Right forelimb (tissue), 1 donor: Measurements from ENCODE around the gene TFAP2A.

Experiments
- DNase-seq: peaks from one replicate; pipeline ENCODE4 v3.0.0-alpha.2; 2018

The TFAP2A gene

GRCh38 chr6:10414756-10415616 lies at the start of gene TFAP2A:
TSS of gene TFAP2A (minus strand) at chr6:10415074. CDS start at chr6:10414991, 83 bp downstream.
- no peak for DNase-seq

GRCh38 chr6:10463491-10464481 lies 48.9 kb upstream of the TFAP2A start:
- DNase-seq: no peak

- DNase-seq: no peak
Observed at GRCh38 chr6:10463040-10463439, 48.2 kb upstream of the TFAP2A start.

GRCh38 chr6:10461850-10462249 lies 47.0 kb upstream of the TFAP2A start:
- no peak for DNase-seq

- no peak for DNase-seq
Observed at GRCh38 chr6:10460096-10460495, 45.2 kb upstream of the TFAP2A start.

- no peak for DNase-seq
Observed at GRCh38 chr6:10458287-10458686, 43.4 kb upstream of the TFAP2A start.

- DNase-seq: no peak
Observed at GRCh38 chr6:10453596-10453995, 38.7 kb upstream of the TFAP2A start.

GRCh38 chr6:10451828-10452509 lies 37.1 kb upstream of the TFAP2A start:
- no peak for DNase-seq

GRCh38 chr6:10451394-10451793 lies 36.5 kb upstream of the TFAP2A start:
- no peak for DNase-seq

- DNase-seq: no peak
Observed at GRCh38 chr6:10449751-10450150, 34.9 kb upstream of the TFAP2A start.

- no peak for DNase-seq
Observed at GRCh38 chr6:10448096-10448495, 33.2 kb upstream of the TFAP2A start.

GRCh38 chr6:10446548-10446947 lies 31.7 kb upstream of the TFAP2A start:
- DNase-seq: no peak

GRCh38 chr6:10441655-10442009 lies 26.8 kb upstream of the TFAP2A start:
- no peak for DNase-seq

- no peak for DNase-seq
Observed at GRCh38 chr6:10441004-10441654, 26.3 kb upstream of the TFAP2A start.

GRCh38 chr6:10437891-10438290 lies 23.0 kb upstream of the TFAP2A start:
- no peak for DNase-seq

GRCh38 chr6:10434235-10434634 lies 19.4 kb upstream of the TFAP2A start:
- DNase-seq: no peak

GRCh38 chr6:10433322-10433721 lies 18.4 kb upstream of the TFAP2A start:
- no peak for DNase-seq

GRCh38 chr6:10431423-10432164 lies 16.7 kb upstream of the TFAP2A start:
- no peak for DNase-seq

- no peak for DNase-seq
Observed at GRCh38 chr6:10429638-10430427, 15.0 kb upstream of the TFAP2A start.

GRCh38 chr6:10426781-10427279 lies 12.0 kb upstream of the TFAP2A start:
- DNase-seq: no peak
